HG02852 (cell line): Measurements from ENCODE around the gene TEKT2.

Source experiments
- ATAC-seq: cut with Tn5 transposase; IDR thresholded peaks from one replicate; pipeline ENCODE4 v1.9.1; 2021; ENCODE audit warnings: mild to moderate bottlenecking, moderate library complexity; ENCODE audit not compliant: unreplicated experiment

The TEKT2 gene

DNA sequence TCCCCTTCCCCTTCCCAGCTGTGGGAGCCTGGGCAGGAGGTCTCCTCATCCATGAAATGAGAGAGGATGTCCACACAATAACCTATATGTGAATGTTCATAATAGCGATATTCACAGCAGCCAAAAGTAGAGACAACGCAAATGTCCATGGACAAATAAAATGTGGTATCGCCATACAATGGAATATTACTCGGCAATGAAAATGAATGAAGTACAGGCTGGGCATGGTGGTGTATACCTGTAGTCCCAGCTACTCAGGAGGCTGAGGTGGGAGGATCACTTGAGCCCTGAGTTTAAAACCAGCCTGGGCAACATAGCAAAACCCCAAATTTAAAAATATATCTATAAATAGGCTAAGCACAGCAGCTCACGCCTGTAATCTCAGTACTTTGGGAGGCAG, 17.7 kb downstream of the TEKT2 start:
- no peak for ATAC-seq

- ATAC-seq: no peak
Observed at GRCh38 chr1:36106269-36106668, 22.4 kb downstream of the TEKT2 start.

DNA sequence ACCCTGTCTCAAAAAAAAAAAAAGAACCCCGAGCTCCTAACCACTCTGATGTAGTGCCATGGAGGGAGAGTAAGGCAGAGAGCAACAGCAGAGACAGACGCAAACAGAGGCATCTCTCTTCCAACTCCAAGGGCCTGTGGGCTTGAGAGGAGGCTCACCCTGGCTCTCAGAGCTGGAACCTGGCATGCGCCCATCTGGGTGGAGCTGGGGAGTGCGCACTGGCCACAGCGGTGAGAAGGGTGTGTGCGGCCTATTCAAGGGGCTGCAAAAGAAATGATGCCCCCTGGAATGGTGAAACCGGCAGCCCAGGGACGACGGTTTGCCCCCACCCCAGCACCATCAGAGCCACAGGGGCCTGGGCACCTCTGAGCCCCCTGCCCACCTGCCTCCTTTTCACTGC, 23.5 kb downstream of the TEKT2 start:
- no peak for ATAC-seq

GRCh38 chr1:36108314-36108713, 24.4 kb downstream of the TEKT2 start:
- ATAC-seq: no peak

GRCh38 chr1:36109041-36109679, 25.3 kb downstream of the TEKT2 start:
- no peak for ATAC-seq

DNA sequence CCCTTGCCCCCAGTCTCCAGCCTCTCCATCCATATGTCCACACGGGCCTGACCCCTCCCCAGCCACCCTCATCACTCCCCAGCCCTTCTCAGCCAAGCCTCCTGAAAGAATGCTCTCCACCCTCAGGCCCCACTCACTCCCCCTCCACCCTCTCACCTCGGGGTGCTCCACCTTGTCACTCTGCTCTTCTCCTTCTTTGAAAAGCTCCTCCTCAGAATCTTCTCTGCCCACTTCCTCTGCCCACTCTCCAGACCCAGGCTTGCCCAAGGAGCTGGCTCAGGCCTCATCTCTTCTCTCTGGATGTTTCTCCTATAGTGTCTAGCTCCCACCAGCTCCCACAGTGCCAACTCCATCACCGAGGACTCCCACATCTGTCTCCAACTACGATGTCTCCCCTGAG, 27.3 kb downstream of the TEKT2 start:
- no peak for ATAC-seq

- ATAC-seq: no peak
Observed at GRCh38 chr1:36112823-36113222, 28.9 kb downstream of the TEKT2 start.

- ATAC-seq: no peak
Observed at GRCh38 chr1:36114371-36114770, 30.5 kb downstream of the TEKT2 start.

GRCh38 chr1:36115200-36115669, 31.3 kb downstream of the TEKT2 start:
- ATAC-seq: no peak

- no peak for ATAC-seq
Observed at GRCh38 chr1:36115931-36116330, 32.0 kb downstream of the TEKT2 start.

DNA sequence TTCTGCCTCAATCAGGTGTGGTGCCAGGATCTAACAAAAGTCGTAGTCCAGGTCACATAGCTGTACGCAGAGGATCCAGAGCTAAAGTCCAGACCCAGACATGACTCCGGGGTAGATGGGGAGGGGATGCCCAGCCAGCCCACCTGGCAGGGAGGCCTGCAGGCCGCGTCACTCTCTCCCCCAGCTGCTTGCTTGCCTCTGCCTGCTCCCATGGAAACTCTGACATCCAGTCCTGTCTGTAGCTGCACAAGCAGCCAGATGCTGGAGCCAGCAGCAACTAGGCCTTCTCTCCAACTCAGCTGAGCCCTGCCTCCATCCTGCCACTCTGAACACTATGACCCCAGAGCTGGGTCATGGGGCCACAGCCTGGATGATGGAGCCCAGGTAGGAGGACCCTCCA, 33.0 kb downstream of the TEKT2 start:
- no peak for ATAC-seq

DNA sequence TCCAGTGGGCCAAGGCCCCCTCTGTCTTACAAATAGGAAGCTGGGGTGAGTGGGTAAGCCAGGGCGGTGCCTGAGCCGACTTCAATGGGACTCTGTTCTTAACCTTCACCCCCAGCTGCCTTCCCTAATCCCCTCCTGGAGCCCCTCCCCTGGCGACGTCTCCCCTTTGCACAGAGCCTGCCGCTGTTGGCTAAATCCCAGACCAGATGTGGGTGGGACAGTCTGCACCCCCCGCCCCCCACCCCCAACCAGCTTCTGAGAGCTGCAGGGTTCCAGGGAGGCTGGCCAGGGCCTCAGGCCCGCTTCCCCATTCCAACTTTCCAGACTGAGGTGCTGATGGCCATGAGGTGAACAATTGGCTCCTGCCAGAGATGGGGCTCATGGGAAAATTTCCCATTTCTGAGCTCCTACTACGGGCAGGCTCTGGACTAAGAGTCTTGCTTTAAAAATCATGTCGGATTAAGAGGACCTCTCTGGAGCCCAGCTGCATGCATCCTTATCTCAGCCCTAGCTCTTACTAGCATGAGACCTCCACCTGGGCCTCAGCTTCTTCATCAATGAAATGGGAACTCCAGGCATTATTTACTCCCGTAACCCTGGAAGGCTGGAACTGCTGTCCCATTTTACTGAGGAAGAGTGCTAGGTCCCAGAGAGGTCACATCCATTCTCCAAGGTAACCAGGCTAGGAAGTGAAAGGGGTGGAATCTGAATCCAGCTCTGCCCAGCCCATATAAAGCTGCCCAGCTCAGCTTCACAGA, 34.7 kb downstream of the TEKT2 start:
- ATAC-seq: no peak

DNA sequence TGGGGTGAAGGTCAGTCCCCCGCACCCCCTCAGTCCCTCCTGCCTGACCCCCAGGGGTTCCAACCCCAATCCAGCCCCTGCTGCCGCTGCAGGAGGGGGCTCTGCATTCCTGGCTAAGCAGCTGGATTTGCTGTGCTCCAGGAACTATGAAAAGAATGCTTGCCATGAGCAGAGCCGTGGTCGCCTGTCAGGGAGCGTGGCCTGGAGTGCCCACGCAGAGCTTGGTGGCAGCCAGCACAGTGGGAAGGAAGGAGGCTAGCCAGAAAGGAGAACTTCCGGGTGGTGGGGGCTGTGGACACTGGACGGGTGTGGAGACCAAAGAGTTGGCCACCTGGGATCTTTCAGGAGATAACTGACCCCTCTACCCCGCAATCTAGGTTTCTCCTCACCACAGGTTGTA, 35.6 kb downstream of the TEKT2 start:
- ATAC-seq: no peak

DNA sequence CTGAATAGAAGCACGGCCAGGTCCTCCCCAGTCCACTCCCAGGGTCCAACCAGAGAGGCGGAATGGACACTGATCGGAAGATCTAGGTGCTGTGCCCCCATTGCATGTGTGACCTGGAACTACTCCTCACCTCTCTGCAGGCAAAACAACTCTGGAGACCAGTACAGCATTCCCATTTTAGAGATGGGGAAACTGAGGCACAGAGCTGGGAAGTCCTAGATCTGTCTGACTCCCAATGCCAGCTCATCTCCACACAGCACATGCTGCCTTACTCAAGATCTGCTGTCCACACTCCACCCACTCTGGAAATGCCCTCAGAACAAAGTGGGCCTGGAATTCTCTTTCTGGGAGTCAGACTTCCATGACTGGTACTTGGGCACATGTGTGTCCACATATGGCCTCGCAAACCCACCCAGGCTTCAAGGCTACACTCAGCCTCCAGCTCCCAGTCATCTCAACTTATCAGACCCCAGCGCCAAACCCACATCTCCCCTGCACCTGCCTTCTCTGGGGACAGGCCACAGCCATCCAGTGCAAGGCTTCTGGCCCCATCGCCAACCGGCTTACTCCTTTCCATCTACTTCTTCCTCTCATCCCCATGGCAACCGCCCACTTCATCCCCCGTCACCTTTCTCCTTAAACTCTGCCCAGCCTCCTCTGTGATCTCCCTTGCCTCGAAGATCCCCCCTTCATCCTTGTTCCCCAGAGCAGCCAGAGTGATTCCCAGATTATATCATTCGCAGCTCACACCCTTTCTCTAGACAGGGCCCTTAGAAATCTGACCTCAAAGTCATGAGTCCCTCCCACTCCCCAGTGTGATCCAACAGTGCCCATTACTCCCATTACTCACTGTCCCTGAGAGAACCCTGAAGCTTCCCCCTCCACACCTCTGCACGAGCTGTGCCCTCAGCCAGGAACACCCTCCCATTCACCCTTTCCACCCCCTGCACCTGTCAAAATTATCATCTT, 38.5 kb downstream of the TEKT2 start:
- ATAC-seq: no peak

DNA sequence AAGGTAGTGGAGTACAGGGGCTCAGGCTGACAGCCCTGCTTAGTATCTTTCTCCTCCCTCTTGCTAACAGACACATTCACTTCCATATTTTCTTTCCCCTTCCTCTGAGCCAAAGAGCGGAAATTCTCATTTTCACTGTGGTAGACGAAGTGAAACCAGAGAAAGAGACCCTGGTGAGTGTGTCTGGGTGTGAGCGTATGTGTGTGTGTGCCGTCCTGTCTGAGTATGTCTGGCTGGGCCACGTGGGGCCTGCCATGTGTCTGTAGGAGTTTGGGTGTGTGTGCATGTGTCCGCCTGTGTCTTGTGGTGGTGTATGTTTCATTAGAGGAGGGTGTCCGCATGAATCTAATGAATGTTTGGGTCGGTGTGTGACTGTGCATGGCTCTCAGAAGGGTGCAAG, 39.5 kb downstream of the TEKT2 start:
- ATAC-seq: no peak

DNA sequence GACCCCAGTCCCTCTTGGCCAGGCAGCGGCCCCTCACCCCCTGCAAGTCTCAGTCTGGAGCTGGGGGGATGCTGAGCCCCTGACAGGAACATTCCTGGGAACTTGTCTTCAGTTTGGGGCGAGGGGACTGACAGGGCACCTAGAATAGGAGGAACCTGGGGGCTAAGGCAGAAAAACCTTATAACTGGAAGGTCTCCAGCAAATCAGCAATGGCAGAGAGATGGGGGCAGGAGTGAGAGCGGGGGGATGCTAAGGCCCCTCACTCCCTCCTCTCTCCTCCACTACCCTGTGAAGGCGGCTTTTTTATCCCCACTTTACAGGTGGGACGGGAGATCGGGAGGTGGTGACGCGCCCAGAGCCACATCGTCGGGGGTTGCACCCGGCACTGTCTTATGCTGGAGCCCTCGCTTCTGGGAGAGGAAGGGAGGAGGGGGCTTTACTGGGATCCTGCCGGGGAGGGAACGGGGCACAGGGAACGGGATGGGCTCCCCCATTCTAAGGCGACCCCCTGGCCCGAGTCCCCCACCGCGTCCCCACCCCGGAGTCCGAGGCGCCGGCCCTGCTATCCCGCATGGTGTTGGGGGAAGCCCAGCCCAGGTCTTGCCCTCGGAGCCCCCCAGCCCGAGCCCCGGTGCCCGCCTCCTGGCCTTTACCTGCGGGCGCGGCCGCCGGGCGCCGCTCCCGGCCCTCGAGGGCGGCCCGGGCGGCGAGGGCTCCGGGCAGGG, 40.7 kb downstream of the TEKT2 start:
- no peak for ATAC-seq

DNA sequence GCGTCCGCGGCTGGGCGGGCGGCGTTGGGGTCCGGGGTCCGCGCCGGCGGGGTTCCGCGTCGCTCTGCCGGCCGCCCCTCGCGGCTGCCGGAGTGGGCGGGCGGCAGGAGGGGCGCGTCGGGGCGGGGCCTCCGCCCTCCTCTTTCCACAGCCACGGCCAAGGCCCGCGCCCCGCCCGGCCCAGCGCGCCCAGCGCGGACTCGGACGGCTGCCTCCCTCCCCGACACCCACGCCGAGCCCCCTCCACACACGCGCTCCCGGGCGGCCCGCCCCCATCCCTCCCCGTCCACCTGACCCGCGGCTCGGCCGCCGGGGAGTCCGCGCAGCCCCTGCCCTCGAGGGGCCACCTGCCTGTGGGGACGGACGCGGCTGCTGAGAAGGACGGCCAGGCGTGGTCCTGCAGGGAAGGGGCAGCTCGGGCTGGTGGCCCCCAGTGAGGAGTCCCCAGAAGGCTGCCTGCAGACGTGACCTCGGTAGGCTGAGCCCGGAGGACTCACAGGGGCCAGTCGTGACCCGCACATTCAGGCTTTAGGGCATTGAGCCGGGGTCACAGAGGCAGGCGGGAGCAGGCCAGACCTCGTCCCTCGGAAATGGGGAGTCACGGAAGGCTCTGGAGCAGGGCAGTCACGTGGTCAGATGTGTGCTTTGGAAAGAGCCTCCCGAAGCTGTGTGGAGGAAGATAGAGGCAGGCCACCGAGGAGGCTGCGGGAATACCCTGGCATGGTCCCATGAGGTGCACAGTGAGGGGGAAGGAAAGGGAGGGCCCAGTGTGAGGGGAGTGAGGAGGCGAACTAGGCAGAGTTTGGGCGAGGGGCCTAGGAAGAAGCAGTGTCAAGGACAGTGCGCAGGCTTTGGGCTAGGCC, 41.5 kb downstream of the TEKT2 start, which contains the start of gene COL8A2:
TSS of gene COL8A2 (minus strand) at position 94 of the 863 bp plus-strand sequence. CDS start 24,980 bp downstream, outside the sequence.
- no peak for ATAC-seq

DNA sequence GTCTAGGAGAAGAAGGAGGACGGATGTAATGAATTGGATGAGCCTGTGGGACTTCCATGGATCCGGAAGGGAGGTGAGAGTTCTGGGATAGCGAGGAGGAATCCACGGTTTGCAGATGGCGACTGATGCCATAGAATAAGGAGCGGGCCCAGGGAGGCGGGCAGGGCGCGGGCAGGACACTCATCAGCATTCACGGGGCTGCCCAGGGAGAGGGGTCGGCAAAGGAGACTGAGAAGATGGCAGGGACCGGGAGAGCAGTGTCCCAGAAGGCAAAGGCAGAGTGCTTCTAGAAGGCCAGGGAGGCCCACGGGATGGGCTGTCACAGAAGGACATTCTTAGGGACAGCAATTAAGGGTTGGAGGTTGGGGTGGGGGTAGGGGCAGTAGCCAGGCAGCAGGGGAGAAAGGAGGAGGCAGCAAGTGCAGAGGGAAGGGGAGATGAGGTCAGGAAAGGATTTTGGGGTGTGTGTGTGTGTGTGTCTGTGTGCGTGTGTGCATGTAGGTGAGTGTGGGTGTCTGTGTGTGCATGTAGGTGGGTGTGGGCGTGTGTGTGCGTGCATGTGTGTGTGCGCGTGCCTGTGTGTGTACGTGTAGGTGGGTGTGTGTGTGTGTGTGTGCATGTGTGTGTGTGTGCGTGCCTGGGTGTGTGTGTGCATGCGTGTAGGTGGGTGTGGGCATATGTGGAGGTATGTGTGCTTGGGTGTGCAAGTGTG, 42.3 kb downstream of the TEKT2 start:
- ATAC-seq: no peak
